ENCODE measurements around the gene E2F6.

E2F6 gene

GRCh38 chr2:11435036-11435435 is 30.9 kb downstream of the E2F6 start:
- peaks cover 9 to 28% of the 10 kb centered on the region in 2 donors for H3K36me3 ChIP-seq (replicated peaks in 1 of 2; ENCODE audit: control insufficient read depth in 2 of 2, insufficient read depth in 2 of 2, low read length in 2 of 2)
- no peak overlapping the region for H3K9ac ChIP-seq (ENCODE audit: low read depth, low read length, poor library complexity)
- no peak overlapping the region for H3K4ac ChIP-seq (ENCODE audit: low read length)
- H3K9me3 ChIP-seq (replicated peaks in 1 of 2; ENCODE audit: control insufficient read depth in 2 of 2, insufficient read depth in 1 of 2, low read depth in 1 of 2, low read length in 2 of 2): peaks cover 19 to 28% of the 10 kb centered on the region in 2 donors
- H2BK5ac ChIP-seq (ENCODE audit: low read length): no peak overlapping the region
- no peak overlapping the region for H3K27ac ChIP-seq (replicated peaks; ENCODE audit: low read length)
- no peak overlapping the region for H3K18ac ChIP-seq (ENCODE audit: low read length)
- no peak overlapping the region for H2BK15ac ChIP-seq (ENCODE audit: low read length)
- DNase-seq (ENCODE audit: low spot score): no peak
- no peak overlapping the region for H2AFZ ChIP-seq (ENCODE audit: low read length)
- H2BK120ac ChIP-seq (ENCODE audit: low read depth, low read length): no peak overlapping the region
- WGBS, 2 donors (ENCODE audit: extremely low coverage in 2 of 2, insufficient read length in 2 of 2, insufficient replicate concordance in 1 of 2): no CpG with 5 or more reads among the region's 8 CpGs
- no peak overlapping the region for H2BK12ac ChIP-seq (ENCODE audit: low read length)
- H3K23ac ChIP-seq (ENCODE audit: low read depth, low read length, poor library complexity): no peak overlapping the region
- no peak overlapping the region for H3K4me2 ChIP-seq (ENCODE audit: insufficient read depth, low read length, poor library complexity, severe bottlenecking)
- no peak overlapping the region for H2AK5ac ChIP-seq (ENCODE audit: low read depth, low read length)
- H3K4me1 ChIP-seq (ENCODE audit: control insufficient read depth in 2 of 2, insufficient read depth in 1 of 2, low read depth in 1 of 2, low read length in 2 of 2): peaks cover 0 to 1% of the 10 kb centered on the region in 2 donors
- H4K91ac ChIP-seq (ENCODE audit: low read depth, low read length, poor library complexity): no peak overlapping the region
- H4K8ac ChIP-seq (ENCODE audit: low read depth, low read length): no peak overlapping the region
- no peaks in the 10 kb centered on the region for H3K27me3 ChIP-seq (ENCODE audit: control insufficient read depth in 3 of 3, insufficient read depth in 3 of 3, low read depth in 1 of 3, low read length in 3 of 3)
- H3K79me1 ChIP-seq (ENCODE audit: low read depth, low read length): no peaks in the 10 kb centered on the region
- no peak overlapping the region for H3K4me3 ChIP-seq (ENCODE audit: low read length in 2 of 2)
- H3K14ac ChIP-seq (ENCODE audit: low read length): no peak overlapping the region

- Histone ChIP-seq H2BK120ac (ENCODE audit: low read depth, low read length) (no peak overlapping the region), H2BK5ac (ENCODE audit: low read length) (no peak overlapping the region), H3K4me1 (ENCODE audit: control insufficient read depth in 2 of 2, insufficient read depth in 1 of 2, low read depth in 1 of 2, low read length in 2 of 2) (peaks cover 0 to 1% of the 10 kb centered on the region in 2 donors), H2AFZ (ENCODE audit: low read length) (no peak overlapping the region), H3K4me3 (ENCODE audit: low read length in 2 of 2) (no peak overlapping the region), H3K9me3 (replicated peaks in 1 of 2; ENCODE audit: control insufficient read depth in 2 of 2, insufficient read depth in 1 of 2, low read depth in 1 of 2, low read length in 2 of 2) (peaks cover 15 to 22% of the 10 kb centered on the region in 2 donors), H4K8ac (ENCODE audit: low read depth, low read length) (no peak overlapping the region), H4K91ac (ENCODE audit: low read depth, low read length, poor library complexity) (no peak overlapping the region), H3K4ac (ENCODE audit: low read length) (no peak overlapping the region), H2AK5ac (ENCODE audit: low read depth, low read length) (no peak overlapping the region), H3K27me3 (ENCODE audit: control insufficient read depth in 3 of 3, insufficient read depth in 3 of 3, low read depth in 1 of 3, low read length in 3 of 3) (no peaks in the 10 kb centered on the region), H2BK15ac (ENCODE audit: low read length) (no peak overlapping the region), H3K9ac (ENCODE audit: low read depth, low read length, poor library complexity) (no peak overlapping the region), H3K14ac (ENCODE audit: low read length) (no peak overlapping the region), H3K36me3 (replicated peaks in 1 of 2; ENCODE audit: control insufficient read depth in 2 of 2, insufficient read depth in 2 of 2, low read length in 2 of 2) (peaks cover 4 to 23% of the 10 kb centered on the region in 2 donors), H3K18ac (ENCODE audit: low read length) (no peak overlapping the region), H2BK12ac (ENCODE audit: low read length) (no peak overlapping the region), H3K23ac (ENCODE audit: low read depth, low read length, poor library complexity) (no peak overlapping the region), H3K27ac (replicated peaks; ENCODE audit: low read length) (no peak overlapping the region), H3K79me1 (ENCODE audit: low read depth, low read length) (no peaks in the 10 kb centered on the region), H3K4me2 (ENCODE audit: insufficient read depth, low read length, poor library complexity, severe bottlenecking) (no peak overlapping the region)
- DNase-seq (ENCODE audit: low spot score): no peak
- no CpG with 5 or more reads among the region's 7 CpGs for WGBS, 2 donors (ENCODE audit: extremely low coverage in 2 of 2, insufficient read length in 2 of 2, insufficient replicate concordance in 1 of 2)
Measured at GRCh38 chr2:11434443-11434842, 31.5 kb downstream of the E2F6 start.

GRCh38 chr2:11433822-11434221 is 32.1 kb downstream of the E2F6 start:
- H3K4me2 ChIP-seq (ENCODE audit: insufficient read depth, low read length, poor library complexity, severe bottlenecking): no peak overlapping the region
- no peak overlapping the region for H3K9ac ChIP-seq (ENCODE audit: low read depth, low read length, poor library complexity)
- no peak overlapping the region for H3K4me3 ChIP-seq (ENCODE audit: low read length in 2 of 2)
- H2BK12ac ChIP-seq (ENCODE audit: low read length): no peak overlapping the region
- H2BK120ac ChIP-seq (ENCODE audit: low read depth, low read length): no peak overlapping the region
- H3K79me1 ChIP-seq (ENCODE audit: low read depth, low read length): no peaks in the 10 kb centered on the region
- no CpG with 5 or more reads among the region's 5 CpGs for WGBS, 2 donors (ENCODE audit: extremely low coverage in 2 of 2, insufficient read length in 2 of 2, insufficient replicate concordance in 1 of 2)
- no peak overlapping the region for H3K27ac ChIP-seq (replicated peaks; ENCODE audit: low read length)
- no peak overlapping the region for H3K14ac ChIP-seq (ENCODE audit: low read length)
- no peak overlapping the region for H2AFZ ChIP-seq (ENCODE audit: low read length)
- H3K9me3 ChIP-seq (replicated peaks in 1 of 2; ENCODE audit: control insufficient read depth in 2 of 2, insufficient read depth in 1 of 2, low read depth in 1 of 2, low read length in 2 of 2): peaks cover 12 to 17% of the 10 kb centered on the region in 2 donors
- H2BK15ac ChIP-seq (ENCODE audit: low read length): no peak overlapping the region
- H3K36me3 ChIP-seq (replicated peaks in 1 of 2; ENCODE audit: control insufficient read depth in 2 of 2, insufficient read depth in 2 of 2, low read length in 2 of 2): peaks cover 4 to 21% of the 10 kb centered on the region in 2 donors
- no peaks in the 10 kb centered on the region for H3K27me3 ChIP-seq (ENCODE audit: control insufficient read depth in 3 of 3, insufficient read depth in 3 of 3, low read depth in 1 of 3, low read length in 3 of 3)
- H2BK5ac ChIP-seq (ENCODE audit: low read length): no peak overlapping the region
- H4K8ac ChIP-seq (ENCODE audit: low read depth, low read length): no peak overlapping the region
- no peak overlapping the region for H4K91ac ChIP-seq (ENCODE audit: low read depth, low read length, poor library complexity)
- H3K4me1 ChIP-seq (ENCODE audit: control insufficient read depth in 2 of 2, insufficient read depth in 1 of 2, low read depth in 1 of 2, low read length in 2 of 2): peaks cover 0 to 1% of the 10 kb centered on the region in 2 donors
- no peak overlapping the region for H3K18ac ChIP-seq (ENCODE audit: low read length)
- no peak overlapping the region for H3K23ac ChIP-seq (ENCODE audit: low read depth, low read length, poor library complexity)
- no peak overlapping the region for H2AK5ac ChIP-seq (ENCODE audit: low read depth, low read length)
- no peak overlapping the region for H3K4ac ChIP-seq (ENCODE audit: low read length)
- DNase-seq (ENCODE audit: low spot score): no peak

GRCh38 chr2:11430729-11431128 is 35.2 kb downstream of the E2F6 start:
- no peak overlapping the region for H3K9ac ChIP-seq (ENCODE audit: low read depth, low read length, poor library complexity)
- H3K14ac ChIP-seq (ENCODE audit: low read length): no peak overlapping the region
- no peak overlapping the region for H3K4me2 ChIP-seq (ENCODE audit: insufficient read depth, low read length, poor library complexity, severe bottlenecking)
- DNase-seq (ENCODE audit: low spot score): no peak
- H3K4me3 ChIP-seq (ENCODE audit: low read length in 2 of 2): no peak overlapping the region
- H3K9me3 ChIP-seq (replicated peaks in 1 of 2; ENCODE audit: control insufficient read depth in 2 of 2, insufficient read depth in 1 of 2, low read depth in 1 of 2, low read length in 2 of 2): peaks cover 2% of the 10 kb centered on the region in 2 donors
- no peak overlapping the region for H2BK5ac ChIP-seq (ENCODE audit: low read length)
- no peak overlapping the region for H2BK12ac ChIP-seq (ENCODE audit: low read length)
- no peaks in the 10 kb centered on the region for H3K27me3 ChIP-seq (ENCODE audit: control insufficient read depth in 3 of 3, insufficient read depth in 3 of 3, low read depth in 1 of 3, low read length in 3 of 3)
- no peak overlapping the region for H3K27ac ChIP-seq (replicated peaks; ENCODE audit: low read length)
- no peak overlapping the region for H4K8ac ChIP-seq (ENCODE audit: low read depth, low read length)
- H4K91ac ChIP-seq (ENCODE audit: low read depth, low read length, poor library complexity): no peak overlapping the region
- WGBS, 2 donors (ENCODE audit: extremely low coverage in 2 of 2, insufficient read length in 2 of 2, insufficient replicate concordance in 1 of 2): no CpG with 5 or more reads among the region's 5 CpGs
- H3K18ac ChIP-seq (ENCODE audit: low read length): no peak overlapping the region
- H3K23ac ChIP-seq (ENCODE audit: low read depth, low read length, poor library complexity): no peak overlapping the region
- no peak overlapping the region for H2AFZ ChIP-seq (ENCODE audit: low read length)
- no peak overlapping the region for H2AK5ac ChIP-seq (ENCODE audit: low read depth, low read length)
- H3K4me1 ChIP-seq (ENCODE audit: control insufficient read depth in 2 of 2, insufficient read depth in 1 of 2, low read depth in 1 of 2, low read length in 2 of 2): peaks cover 0 to 1% of the 10 kb centered on the region in 2 donors
- no peak overlapping the region for H2BK15ac ChIP-seq (ENCODE audit: low read length)
- H3K79me1 ChIP-seq (ENCODE audit: low read depth, low read length): no peaks in the 10 kb centered on the region
- peaks cover 0 to 4% of the 10 kb centered on the region in 2 donors for H3K36me3 ChIP-seq (replicated peaks in 1 of 2; ENCODE audit: control insufficient read depth in 2 of 2, insufficient read depth in 2 of 2, low read length in 2 of 2)
- H2BK120ac ChIP-seq (ENCODE audit: low read depth, low read length): no peak overlapping the region
- H3K4ac ChIP-seq (ENCODE audit: low read length): no peak overlapping the region
